KMS-11 (cell line): Measurements from ENCODE around the gene DGKG.

Experiments
- H2AFZ ChIP-seq: fragments of 200-600 bp; sonication (generic); 2 replicates; pipeline ENCODE4 v1.6.1; 2016; ENCODE audit warnings: antibody characterized with exemption, mixed run types, low read depth
- H3K27ac ChIP-seq: fragments of 200-600 bp; sonication (generic); 2 replicates; pipeline ENCODE4 v1.6.1; 2016; ENCODE audit warnings: mild to moderate bottlenecking, mixed run types
- H3K27me3 ChIP-seq: fragments of 200-600 bp; sonication (generic); 2 replicates; pipeline ENCODE4 v1.6.1; 2017; ENCODE audit warnings: mild to moderate bottlenecking, low read depth, mixed run types, moderate library complexity; ENCODE audit not compliant: insufficient read depth
- H3K36me3 ChIP-seq: fragments of 200-600 bp; sonication (generic); 2 replicates; pipeline ENCODE4 v1.6.1; 2017; ENCODE audit warnings: mild to moderate bottlenecking, mixed run types; ENCODE audit not compliant: insufficient read depth
- H3K4me1 ChIP-seq: fragments of 200-600 bp; sonication (generic); 2 replicates; pipeline ENCODE4 v1.6.1; 2016; ENCODE audit warnings: mild to moderate bottlenecking, low read depth, mixed run types; ENCODE audit not compliant: poor library complexity, severe bottlenecking
- H3K4me2 ChIP-seq: fragments of 200-600 bp; sonication (generic); 2 replicates; pipeline ENCODE4 v1.7.0; 2016; ENCODE audit warnings: mild to moderate bottlenecking, mixed run types
- H3K4me3 ChIP-seq: fragments of 200-600 bp; sonication (generic); IDR thresholded peaks from 2 replicates; pipeline ENCODE4 v1.6.1; 2017; ENCODE audit warnings: low read depth, low read length, mixed read lengths; ENCODE audit not compliant: insufficient read depth
- H3K79me2 ChIP-seq: fragments of 200-600 bp; sonication (generic); 2 replicates; pipeline ENCODE4 v1.6.1; 2016; ENCODE audit warnings: low read depth, mixed run types; ENCODE audit not compliant: insufficient read depth
- H3K9ac ChIP-seq: fragments of 200-600 bp; sonication (generic); 2 replicates; pipeline ENCODE4 v1.6.1; 2016; ENCODE audit warnings: mild to moderate bottlenecking, mixed run types
- H4K20me1 ChIP-seq: fragments of 200-600 bp; sonication (generic); 2 replicates; pipeline ENCODE4 v1.6.1; 2016; ENCODE audit warnings: mild to moderate bottlenecking, mixed run types; ENCODE audit not compliant: insufficient read depth
- TF ChIP-seq, protein P1 (sequence below): fragments of 200-600 bp; sonication (generic); conservative IDR thresholded peaks from 2 replicates; pipeline ENCODE4 v1.6.1; 2017; ENCODE audit warnings: low read depth, mild to moderate bottlenecking, antibody characterized with exemption, low read length, moderate library complexity, mixed read lengths

DGKG gene

GRCh38 chr3:186342197-186342596, 19.8 kb downstream of the DGKG start:
- TF ChIP-seq, protein P1, sequence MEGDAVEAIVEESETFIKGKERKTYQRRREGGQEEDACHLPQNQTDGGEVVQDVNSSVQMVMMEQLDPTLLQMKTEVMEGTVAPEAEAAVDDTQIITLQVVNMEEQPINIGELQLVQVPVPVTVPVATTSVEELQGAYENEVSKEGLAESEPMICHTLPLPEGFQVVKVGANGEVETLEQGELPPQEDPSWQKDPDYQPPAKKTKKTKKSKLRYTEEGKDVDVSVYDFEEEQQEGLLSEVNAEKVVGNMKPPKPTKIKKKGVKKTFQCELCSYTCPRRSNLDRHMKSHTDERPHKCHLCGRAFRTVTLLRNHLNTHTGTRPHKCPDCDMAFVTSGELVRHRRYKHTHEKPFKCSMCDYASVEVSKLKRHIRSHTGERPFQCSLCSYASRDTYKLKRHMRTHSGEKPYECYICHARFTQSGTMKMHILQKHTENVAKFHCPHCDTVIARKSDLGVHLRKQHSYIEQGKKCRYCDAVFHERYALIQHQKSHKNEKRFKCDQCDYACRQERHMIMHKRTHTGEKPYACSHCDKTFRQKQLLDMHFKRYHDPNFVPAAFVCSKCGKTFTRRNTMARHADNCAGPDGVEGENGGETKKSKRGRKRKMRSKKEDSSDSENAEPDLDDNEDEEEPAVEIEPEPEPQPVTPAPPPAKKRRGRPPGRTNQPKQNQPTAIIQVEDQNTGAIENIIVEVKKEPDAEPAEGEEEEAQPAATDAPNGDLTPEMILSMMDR: no peak
- no peaks in the 10 kb centered on the region for H3K4me1 ChIP-seq
- no peak overlapping the region for H2AFZ ChIP-seq
- H3K27ac ChIP-seq: no peak overlapping the region
- H3K27me3 ChIP-seq: no peaks in the 10 kb centered on the region
- no peaks in the 10 kb centered on the region for H4K20me1 ChIP-seq
- no peaks in the 10 kb centered on the region for H3K79me2 ChIP-seq
- H3K4me3 ChIP-seq: no peak overlapping the region
- H3K9ac ChIP-seq: no peak overlapping the region
- no peaks in the 10 kb centered on the region for H3K36me3 ChIP-seq
- H3K4me2 ChIP-seq: no peak overlapping the region

GRCh38 chr3:186340204-186340603, 21.8 kb downstream of the DGKG start:
- H3K27me3 ChIP-seq: no peaks in the 10 kb centered on the region
- H3K36me3 ChIP-seq: no peaks in the 10 kb centered on the region
- TF ChIP-seq, protein P1: no peak
- H2AFZ ChIP-seq: no peak overlapping the region
- no peaks in the 10 kb centered on the region for H3K79me2 ChIP-seq
- no peak overlapping the region for H3K4me3 ChIP-seq
- no peaks in the 10 kb centered on the region for H4K20me1 ChIP-seq
- no peak overlapping the region for H3K27ac ChIP-seq
- no peaks in the 10 kb centered on the region for H3K4me1 ChIP-seq
- no peak overlapping the region for H3K4me2 ChIP-seq
- no peak overlapping the region for H3K9ac ChIP-seq

DNA sequence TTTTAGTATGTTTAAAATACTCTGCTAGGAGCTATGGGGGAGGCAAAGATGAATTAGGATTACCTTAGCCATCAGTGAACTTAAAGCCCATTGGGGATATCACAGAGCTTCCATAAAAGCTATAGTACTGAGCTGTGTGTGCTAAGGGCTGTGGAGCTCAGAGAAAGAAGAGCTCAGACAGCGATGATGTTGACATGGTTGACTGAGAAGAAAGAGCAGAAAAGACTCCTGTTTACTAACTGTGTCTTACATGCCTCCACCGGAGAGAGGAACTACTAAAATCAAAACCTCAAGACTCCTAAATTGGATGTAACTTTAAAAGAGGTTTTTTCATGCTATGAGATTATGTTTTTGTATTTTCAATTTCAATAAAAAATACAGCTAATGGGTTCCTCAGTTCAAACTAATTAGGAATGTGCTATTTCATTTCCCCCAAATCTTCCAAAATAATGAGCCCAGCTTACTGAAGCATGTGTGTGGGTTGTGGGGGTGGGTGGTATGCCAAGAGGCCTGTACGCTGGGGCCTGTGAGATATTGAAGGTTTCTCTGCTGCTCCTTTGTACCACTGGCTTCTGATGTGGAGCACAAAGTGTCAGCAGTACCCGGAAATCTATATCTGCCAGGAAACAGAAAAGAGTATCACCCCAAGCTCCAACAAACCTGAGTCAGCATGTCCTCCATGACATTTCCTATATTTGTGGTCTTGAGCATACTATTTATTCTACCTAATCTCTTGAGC, 22.7 kb downstream of the DGKG start:
- Histone ChIP-seq H3K4me3 (no peak overlapping the region), H3K4me2 (no peak overlapping the region), H3K4me1 (no peaks in the 10 kb centered on the region), H3K79me2 (no peaks in the 10 kb centered on the region), H4K20me1 (no peaks in the 10 kb centered on the region), H3K27ac (no peak overlapping the region), H3K36me3 (no peaks in the 10 kb centered on the region), H2AFZ (no peak overlapping the region), H3K27me3 (no peaks in the 10 kb centered on the region), H3K9ac (no peak overlapping the region)
- TF ChIP-seq, protein P1: no peak

DNA sequence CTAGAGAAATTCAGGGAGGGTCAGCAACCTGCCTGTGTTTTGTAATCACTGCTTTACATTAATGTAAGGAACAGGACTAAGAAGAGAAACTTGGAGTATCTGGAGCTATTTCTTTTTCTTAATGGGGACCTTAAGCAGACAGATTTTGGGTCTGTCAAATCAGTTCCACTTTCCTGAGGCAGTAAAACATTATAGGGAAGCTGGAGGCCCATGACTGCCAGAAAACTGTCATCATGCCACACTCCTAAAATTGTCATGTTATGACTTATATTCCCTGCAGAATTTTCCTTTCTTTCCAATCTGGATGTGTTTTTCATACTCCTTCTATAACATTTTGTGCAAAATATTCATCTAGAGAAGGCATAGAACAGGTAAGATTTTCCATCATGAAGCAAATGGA, 28.8 kb downstream of the DGKG start:
- H3K27me3 ChIP-seq: no peaks in the 10 kb centered on the region
- no peak overlapping the region for H3K4me3 ChIP-seq
- no peaks in the 10 kb centered on the region for H4K20me1 ChIP-seq
- no peak overlapping the region for H2AFZ ChIP-seq
- H3K4me2 ChIP-seq: no peak overlapping the region
- no peaks in the 10 kb centered on the region for H3K36me3 ChIP-seq
- no peak overlapping the region for H3K9ac ChIP-seq
- no peaks in the 10 kb centered on the region for H3K4me1 ChIP-seq
- TF ChIP-seq, protein P1: no peak
- H3K27ac ChIP-seq: no peak overlapping the region
- no peaks in the 10 kb centered on the region for H3K79me2 ChIP-seq
